Karpas-422 (cell line): Measurements from ENCODE around the gene DUSP16. TPM values are rescaled to one million over a fixed set of nuclear protein-coding genes. Genes with fewer than 3 reads are reported as not detected.
"Not testable (repeated sequence)": the region's sequence is repeated elsewhere in the genome, so short reads cannot be mapped to it uniquely, and the experiment has no call there.

Source experiments
- DNase-seq: peaks from one replicate; pipeline ENCODE4 v3.0.0-alpha.2; 2015
- H2AFZ ChIP-seq: fragments of 200-600 bp; sonication (generic); 2 replicates; pipeline ENCODE4 v1.6.1; 2014; ENCODE audit warnings: antibody characterized with exemption, low read length, mixed read lengths
- H3K27ac ChIP-seq: fragments of 200-600 bp; sonication (generic); 2 replicates; pipeline ENCODE4 v1.5.1; 2014; ENCODE audit warnings: mild to moderate bottlenecking, low read length, moderate library complexity
- H3K27me3 ChIP-seq: fragments of 200-600 bp; sonication (generic); 2 replicates; pipeline ENCODE4 v1.6.1; 2014; ENCODE audit warnings: low read length, mixed read lengths
- H3K36me3 ChIP-seq: fragments of 200-600 bp; sonication (generic); 2 replicates; pipeline ENCODE4 v1.6.1; 2014; ENCODE audit warnings: low read length, mixed read lengths; ENCODE audit not compliant: insufficient read depth
- H3K4me1 ChIP-seq: fragments of 200-600 bp; sonication (generic); 2 replicates; pipeline ENCODE4 v1.6.1; 2014; ENCODE audit warnings: mild to moderate bottlenecking, low read length, mixed read lengths
- H3K4me2 ChIP-seq: fragments of 200-600 bp; sonication (generic); 2 replicates; pipeline ENCODE4 v1.6.1; 2014; ENCODE audit warnings: low read length, low read depth, mild to moderate bottlenecking; ENCODE audit not compliant: poor library complexity, severe bottlenecking
- H3K4me3 ChIP-seq: fragments of 200-600 bp; sonication (generic); 2 replicates; pipeline ENCODE4 v1.5.1; 2014; ENCODE audit warnings: mild to moderate bottlenecking, antibody characterized with exemption, low read length, mixed read lengths
- H3K79me2 ChIP-seq: fragments of 200-600 bp; sonication (generic); 2 replicates; pipeline ENCODE4 v1.6.1; 2014; ENCODE audit warnings: mild to moderate bottlenecking, low read length, mixed read lengths
- H3K9ac ChIP-seq: fragments of 200-600 bp; sonication (generic); 2 replicates; pipeline ENCODE4 v1.6.0; 2014; ENCODE audit warnings: low read length
- H3K9me2 ChIP-seq: fragments of 200-600 bp; sonication (generic), shearing (Covaris generic); replicated peaks from 2 replicates; pipeline ENCODE4 v1.6.0; 2014; ENCODE audit warnings: mild to moderate bottlenecking, low read length, moderate library complexity; ENCODE audit not compliant: insufficient read depth
- H3K9me3 ChIP-seq: fragments of 300-700, 200-600 bp; sonication (generic); 2 replicates; pipeline ENCODE4 v1.6.1; 2014; ENCODE audit warnings: low read length, mixed read lengths
- H4K20me1 ChIP-seq: fragments of 200-600 bp; sonication (generic); 2 replicates; pipeline ENCODE4 v1.6.1; 2014; ENCODE audit warnings: mild to moderate bottlenecking, antibody characterized with exemption, low read length, low read depth; ENCODE audit not compliant: insufficient read depth
- total RNA-seq: library from RNA; depleted of rRNA; stranded (reverse); fragments of >200 nt; shearing (Covaris generic); gene quantifications from 2 replicates; pipeline ENCODE4 v1.2.3, GENCODE V29; 2014; ENCODE audit warnings: low replicate concordance

DUSP16 gene
- total RNA-seq, 1 experiment from 2014 or later: 1.8 TPM

- H4K20me1 ChIP-seq, H3K79me2 ChIP-seq, H3K9me2 ChIP-seq, H3K4me1 ChIP-seq, DNase-seq, H3K4me3 ChIP-seq, H3K4me2 ChIP-seq, H3K9ac ChIP-seq, H3K9me3 ChIP-seq, H2AFZ ChIP-seq, H3K36me3 ChIP-seq, H3K27ac ChIP-seq, H3K27me3 ChIP-seq: not testable (repeated sequence)
Measured at GRCh38 chr12:12588436-12588835, 25.8 kb upstream of the DUSP16 start.

GRCh38 chr12:12587878-12588277 lies 25.2 kb upstream of the DUSP16 start:
- H3K4me1 ChIP-seq: peaks cover 1% of the 10 kb centered on the region; the same call in 1 of the 2 replicates
- no peak overlapping the region for H3K9ac ChIP-seq
- no peak overlapping the region for H3K4me3 ChIP-seq
- no peak overlapping the region for H2AFZ ChIP-seq
- H3K79me2 ChIP-seq: no peaks in the 10 kb centered on the region
- DNase-seq: no peak
- H3K27me3 ChIP-seq: no peaks in the 10 kb centered on the region
- no peaks in the 10 kb centered on the region for H3K9me2 ChIP-seq
- H4K20me1 ChIP-seq: no peaks in the 10 kb centered on the region
- no peak overlapping the region for H3K4me2 ChIP-seq
- no peak overlapping the region for H3K27ac ChIP-seq
- H3K36me3 ChIP-seq: no peaks in the 10 kb centered on the region
- H3K9me3 ChIP-seq: no peaks in the 10 kb centered on the region

- no peaks in the 10 kb centered on the region for H4K20me1 ChIP-seq
- no peak overlapping the region for H3K4me3 ChIP-seq
- H3K4me1 ChIP-seq: peaks cover 3% of the 10 kb centered on the region; the same call in 1 of the 2 replicates
- H3K79me2 ChIP-seq: no peaks in the 10 kb centered on the region
- no peak overlapping the region for H3K9ac ChIP-seq
- no peak for DNase-seq
- no peak overlapping the region for H3K27ac ChIP-seq
- no peaks in the 10 kb centered on the region for H3K9me2 ChIP-seq
- no peak overlapping the region for H3K4me2 ChIP-seq
- no peaks in the 10 kb centered on the region for H3K36me3 ChIP-seq
- H3K27me3 ChIP-seq: no peaks in the 10 kb centered on the region
- no peak overlapping the region for H2AFZ ChIP-seq
- no peaks in the 10 kb centered on the region for H3K9me3 ChIP-seq
Measured at GRCh38 chr12:12586879-12587675, 24.4 kb upstream of the DUSP16 start.

- DNase-seq: no peak
- peaks cover 3% of the 10 kb centered on the region; the same call in 1 of the 2 replicates for H3K4me1 ChIP-seq
- H4K20me1 ChIP-seq: no peaks in the 10 kb centered on the region
- H3K4me2 ChIP-seq: no peak overlapping the region
- H3K4me3 ChIP-seq: no peak overlapping the region
- H3K9me2 ChIP-seq: no peaks in the 10 kb centered on the region
- no peaks in the 10 kb centered on the region for H3K9me3 ChIP-seq
- H2AFZ ChIP-seq: no peak overlapping the region
- H3K9ac ChIP-seq: no peak overlapping the region
- no peaks in the 10 kb centered on the region for H3K79me2 ChIP-seq
- H3K36me3 ChIP-seq: no peaks in the 10 kb centered on the region
- no peaks in the 10 kb centered on the region for H3K27me3 ChIP-seq
- no peak overlapping the region for H3K27ac ChIP-seq
Measured at GRCh38 chr12:12585115-12585863, 22.6 kb upstream of the DUSP16 start.

GRCh38 chr12:12583510-12584178 lies 21.0 kb upstream of the DUSP16 start:
- Histone ChIP-seq H3K27ac (no peak overlapping the region), H2AFZ (no peak overlapping the region), H3K27me3 (no peaks in the 10 kb centered on the region), H3K79me2 (no peaks in the 10 kb centered on the region), H3K4me3 (no peak overlapping the region), H4K20me1 (no peaks in the 10 kb centered on the region), H3K36me3 (no peaks in the 10 kb centered on the region), H3K9me3 (no peaks in the 10 kb centered on the region), H3K9ac (no peak overlapping the region), H3K4me2 (no peak overlapping the region), H3K9me2 (no peaks in the 10 kb centered on the region), H3K4me1 (peaks cover 3% of the 10 kb centered on the region; the same call in 1 of the 2 replicates)
- DNase-seq: no peak

GRCh38 chr12:12582895-12583303 lies 20.2 kb upstream of the DUSP16 start:
- Histone ChIP-seq H3K9me2 (no peaks in the 10 kb centered on the region), H3K9me3 (no peaks in the 10 kb centered on the region), H3K4me2 (no peak overlapping the region), H3K27me3 (no peaks in the 10 kb centered on the region), H3K4me1 (peaks cover 3% of the 10 kb centered on the region; the same call in 1 of the 2 replicates), H3K9ac (no peak overlapping the region), H3K79me2 (no peaks in the 10 kb centered on the region), H2AFZ (peak overlapping the region; percentile 50; the same call in 1 of the 2 replicates), H3K36me3 (no peaks in the 10 kb centered on the region), H3K4me3 (no peak overlapping the region), H3K27ac (no peak overlapping the region), H4K20me1 (no peaks in the 10 kb centered on the region)
- DNase-seq: no peak

- Histone ChIP-seq H3K79me2 (no peaks in the 10 kb centered on the region), H3K27me3 (no peaks in the 10 kb centered on the region), H4K20me1 (no peaks in the 10 kb centered on the region), H3K4me2 (no peak overlapping the region), H3K4me3 (no peak overlapping the region), H3K36me3 (no peaks in the 10 kb centered on the region), H3K4me1 (peaks cover 3% of the 10 kb centered on the region; the same call in 1 of the 2 replicates), H3K27ac (no peak overlapping the region), H3K9ac (no peak overlapping the region), H2AFZ (peak overlapping the region; percentile 50; the same call in 1 of the 2 replicates), H3K9me3 (no peaks in the 10 kb centered on the region), H3K9me2 (no peaks in the 10 kb centered on the region)
- no peak for DNase-seq
Measured at GRCh38 chr12:12582193-12582881, 19.7 kb upstream of the DUSP16 start.
